Measurements from ENCODE around the gene ITK.

The ITK gene

DNA sequence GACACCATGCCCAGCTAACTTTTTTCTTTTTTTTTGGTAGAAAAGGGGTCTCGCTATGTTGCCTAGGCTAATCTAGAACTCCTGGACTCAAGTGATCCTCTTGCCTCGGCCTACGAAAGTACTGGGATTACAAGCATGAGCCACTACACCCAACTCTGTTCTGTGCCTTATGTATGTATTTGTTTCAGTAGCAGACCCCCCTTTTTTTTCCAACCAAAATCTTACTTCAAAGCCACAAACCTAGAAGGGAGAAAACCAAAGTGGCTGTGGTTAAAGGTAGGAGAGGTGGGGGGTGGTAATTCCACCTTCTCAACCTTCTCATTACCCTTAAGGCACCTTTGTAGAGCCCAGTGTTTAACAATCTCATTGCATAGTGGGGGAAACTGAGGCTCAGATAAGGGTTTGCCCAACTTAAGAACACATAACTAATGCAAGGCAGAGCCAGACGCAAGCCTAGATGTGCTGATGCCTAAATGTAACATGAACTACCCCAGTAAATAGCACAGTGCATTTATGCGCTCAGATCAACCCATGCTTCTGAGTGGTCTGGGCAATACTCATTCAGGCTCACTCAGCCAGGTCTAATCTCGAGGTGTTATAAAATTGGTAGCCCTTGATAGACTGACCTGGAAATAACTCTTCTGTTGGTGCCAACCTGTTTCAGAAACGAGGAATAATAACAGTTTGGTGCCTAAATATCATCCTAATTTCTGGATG lies 33.0 kb downstream of the ITK start:
- DNase-seq (ENCODE audit: insufficient read length, low spot score) = no peak
- TF ChIP-seq, protein P1, sequence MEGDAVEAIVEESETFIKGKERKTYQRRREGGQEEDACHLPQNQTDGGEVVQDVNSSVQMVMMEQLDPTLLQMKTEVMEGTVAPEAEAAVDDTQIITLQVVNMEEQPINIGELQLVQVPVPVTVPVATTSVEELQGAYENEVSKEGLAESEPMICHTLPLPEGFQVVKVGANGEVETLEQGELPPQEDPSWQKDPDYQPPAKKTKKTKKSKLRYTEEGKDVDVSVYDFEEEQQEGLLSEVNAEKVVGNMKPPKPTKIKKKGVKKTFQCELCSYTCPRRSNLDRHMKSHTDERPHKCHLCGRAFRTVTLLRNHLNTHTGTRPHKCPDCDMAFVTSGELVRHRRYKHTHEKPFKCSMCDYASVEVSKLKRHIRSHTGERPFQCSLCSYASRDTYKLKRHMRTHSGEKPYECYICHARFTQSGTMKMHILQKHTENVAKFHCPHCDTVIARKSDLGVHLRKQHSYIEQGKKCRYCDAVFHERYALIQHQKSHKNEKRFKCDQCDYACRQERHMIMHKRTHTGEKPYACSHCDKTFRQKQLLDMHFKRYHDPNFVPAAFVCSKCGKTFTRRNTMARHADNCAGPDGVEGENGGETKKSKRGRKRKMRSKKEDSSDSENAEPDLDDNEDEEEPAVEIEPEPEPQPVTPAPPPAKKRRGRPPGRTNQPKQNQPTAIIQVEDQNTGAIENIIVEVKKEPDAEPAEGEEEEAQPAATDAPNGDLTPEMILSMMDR (IDR thresholded peaks at IDR 0.05; ENCODE audit: insufficient read depth, missing control alignments) = no peak
- no peak for FAIRE-seq

DNA sequence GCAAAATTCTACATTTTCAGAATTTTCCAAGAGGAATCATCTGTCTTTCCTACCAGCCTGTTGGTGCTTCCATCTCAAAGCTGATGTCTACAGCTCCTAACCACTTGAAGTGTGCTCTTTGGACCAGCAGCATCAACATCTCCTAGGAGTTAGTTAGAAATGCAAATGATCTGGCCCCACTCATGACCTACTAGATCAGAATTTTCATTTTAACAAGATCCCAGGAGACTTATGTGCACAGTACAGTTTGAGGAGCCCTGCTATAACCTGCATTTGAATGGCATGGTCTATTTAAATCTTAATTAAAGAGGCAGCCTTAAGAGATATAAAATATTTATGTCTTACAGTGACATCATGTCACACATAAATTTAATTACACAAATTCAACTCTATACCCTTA lies 33.8 kb downstream of the ITK start:
- TF ChIP-seq, protein P1 (IDR thresholded peaks at IDR 0.05; ENCODE audit: insufficient read depth, missing control alignments) = no peak
- DNase-seq (ENCODE audit: insufficient read length, low spot score) (no peak), FAIRE-seq (no peak)

DNA sequence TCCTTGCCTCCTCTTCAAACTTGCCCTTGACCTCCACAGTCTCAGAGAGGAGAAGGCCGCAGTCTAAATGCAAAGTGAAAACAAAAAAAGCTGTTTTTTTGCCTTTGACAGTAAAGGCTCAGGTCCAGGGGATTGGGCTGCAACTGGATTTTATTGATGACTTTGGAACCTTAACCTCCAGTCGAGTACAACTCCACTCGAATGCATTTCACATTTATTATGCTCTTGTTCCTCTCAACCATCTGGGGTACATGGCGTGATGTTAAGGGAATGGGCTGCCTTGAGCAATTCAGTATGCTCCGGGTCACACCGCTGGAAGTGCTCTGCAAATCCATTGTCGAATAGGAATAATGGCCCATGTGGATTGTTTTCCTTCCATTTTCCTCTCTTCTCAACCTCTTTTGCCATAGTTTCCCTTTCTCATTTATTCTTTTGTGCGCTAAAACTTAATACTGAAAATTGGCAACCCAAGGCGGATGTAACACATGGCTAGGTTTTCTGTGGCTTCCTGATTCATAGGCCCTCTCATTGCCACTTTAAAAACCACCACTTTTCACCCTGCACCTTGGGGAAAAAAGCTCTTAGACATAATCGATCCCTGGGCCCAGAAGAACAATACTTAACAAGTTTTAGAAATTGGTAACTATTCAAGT lies 34.3 kb downstream of the ITK start:
- FAIRE-seq = no peak
- TF ChIP-seq, protein P1 (IDR thresholded peaks at IDR 0.05; ENCODE audit: insufficient read depth, missing control alignments) = no peak
- DNase-seq (ENCODE audit: insufficient read length, low spot score) = no peak

DNA sequence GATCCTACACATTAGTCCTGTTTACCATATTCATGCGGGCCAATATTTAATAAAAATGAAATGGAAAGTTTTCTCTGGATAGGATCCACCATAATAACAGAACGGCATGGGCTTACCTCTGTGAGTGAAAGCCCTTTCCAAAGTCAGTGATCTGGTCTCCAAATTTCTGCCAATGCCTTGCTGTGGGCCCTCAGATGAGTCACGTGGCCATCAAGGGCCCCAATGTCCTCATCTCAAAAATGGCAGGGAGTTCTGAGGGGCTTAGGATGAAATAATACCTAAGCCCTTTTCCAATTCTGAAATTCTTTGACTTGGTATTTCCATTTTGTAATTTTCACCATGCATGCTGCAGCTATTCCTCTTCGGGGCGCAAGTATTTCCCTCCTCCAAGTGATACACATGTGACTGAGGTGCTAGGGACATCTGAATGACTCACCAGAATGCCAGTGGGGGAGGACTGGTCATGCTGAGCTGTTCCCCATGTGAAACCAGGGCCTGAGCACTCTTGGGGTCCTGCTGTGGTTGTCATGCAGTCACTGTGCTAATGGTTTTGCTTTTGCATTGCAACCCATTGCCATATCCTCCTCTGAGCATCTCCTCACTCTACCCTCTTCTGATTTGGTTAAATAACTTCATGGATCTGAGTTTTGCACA lies 35.0 kb downstream of the ITK start:
- TF ChIP-seq, protein P1 (IDR thresholded peaks at IDR 0.05; ENCODE audit: insufficient read depth, missing control alignments) = no peak
- FAIRE-seq (no peak), DNase-seq (ENCODE audit: insufficient read length, low spot score) (no peak)

DNA sequence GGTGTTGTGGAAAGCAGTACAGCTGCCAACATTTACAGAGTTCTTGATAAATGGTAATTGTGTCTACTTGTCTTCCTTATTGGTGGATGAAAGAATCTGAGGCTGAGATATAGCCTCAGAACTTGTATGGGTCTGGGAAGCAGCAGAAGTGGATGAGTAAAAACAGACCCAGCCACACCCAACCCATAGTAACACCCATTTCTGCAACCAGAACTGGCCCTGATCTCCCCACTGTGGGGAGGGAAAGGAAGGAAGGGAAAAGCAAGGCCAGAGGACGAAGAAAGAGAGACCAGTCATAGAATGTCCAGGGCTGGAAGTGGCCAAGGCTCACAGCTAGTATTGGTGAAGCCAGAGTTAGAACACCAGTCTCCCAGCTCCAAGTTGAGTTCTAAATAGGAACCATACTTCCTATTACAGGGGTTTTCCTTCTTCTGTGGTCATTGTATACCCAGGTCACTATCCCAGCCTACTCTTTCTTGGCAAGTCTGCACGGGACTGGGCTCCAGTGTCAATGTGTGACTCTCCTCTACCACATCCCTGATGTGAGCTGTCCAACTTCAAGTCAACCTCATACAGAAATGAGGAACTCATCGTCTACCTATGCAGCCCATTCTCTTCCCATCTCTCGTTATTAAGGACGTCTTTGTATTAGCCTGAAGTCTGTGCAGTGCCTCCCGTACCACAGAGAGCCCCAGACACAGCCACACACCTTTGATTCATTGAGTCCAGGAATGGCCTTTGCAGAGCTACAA lies 35.9 kb downstream of the ITK start:
- no peak for FAIRE-seq

DNA sequence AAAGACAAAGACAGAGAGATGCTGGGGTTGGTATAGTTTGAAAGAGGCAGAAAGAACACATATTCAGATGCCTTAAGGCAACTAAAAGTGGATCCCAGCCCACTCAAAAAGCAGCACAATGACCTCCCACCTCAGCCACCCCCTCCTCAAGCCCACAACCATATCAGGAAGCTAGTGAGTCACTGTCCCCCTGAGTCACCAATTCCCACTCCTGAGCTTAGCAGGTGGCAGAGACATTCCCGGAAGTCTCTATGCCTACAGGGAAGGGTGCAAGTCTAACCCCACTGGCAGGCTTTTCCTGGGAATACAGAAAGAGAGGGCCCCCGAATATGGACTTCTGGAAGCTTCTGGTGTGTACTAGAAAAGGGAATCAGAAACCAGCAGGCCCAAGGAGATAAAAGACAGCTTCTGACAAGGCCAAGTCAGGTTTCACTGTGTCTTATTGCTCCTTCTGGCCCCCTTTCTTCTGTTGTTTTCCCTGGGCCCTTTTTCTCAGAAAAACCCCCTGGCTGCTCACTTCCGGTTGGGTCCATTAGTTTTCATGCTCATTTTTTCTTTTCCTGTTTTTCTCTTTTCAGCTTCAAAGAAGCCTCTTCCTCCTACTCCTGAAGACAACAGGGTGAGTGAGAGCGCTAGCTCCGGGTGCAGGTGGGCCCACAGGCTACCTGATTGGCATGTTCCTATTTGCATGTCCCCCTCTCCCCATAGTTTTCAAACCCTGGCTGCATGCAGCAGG lies 36.8 kb downstream of the ITK start:
- TF ChIP-seq, protein P1 (IDR thresholded peaks at IDR 0.05; ENCODE audit: insufficient read depth, missing control alignments) = no peak
- DNase-seq (ENCODE audit: insufficient read length, low spot score) = no peak
- no peak for FAIRE-seq

More for the DNA sequence above, 35.9 kb downstream of the ITK start:
- TF ChIP-seq, protein P1 (IDR thresholded peaks at IDR 0.05; ENCODE audit: insufficient read depth, missing control alignments) = no peak
- DNase-seq (ENCODE audit: insufficient read length, low spot score) = no peak

Data from D721Med (cell line).